Activated naive CD4-positive, alpha-beta T cell treated with anti-CD3 and anti-CD28 coated beads, Interleukin-2, amount 50 U/mL, for 16 hours (primary cell): ENCODE data around the gene TMEM150C.
"Not testable (repeated sequence)": the region's sequence is repeated elsewhere in the genome, so short reads cannot be mapped to it uniquely, and the experiment has no call there.

Source experiments
- DNase-seq: peaks from one replicate; pipeline ENCODE4 v3.0.0-alpha.2; 2020

Gene TMEM150C

DNA sequence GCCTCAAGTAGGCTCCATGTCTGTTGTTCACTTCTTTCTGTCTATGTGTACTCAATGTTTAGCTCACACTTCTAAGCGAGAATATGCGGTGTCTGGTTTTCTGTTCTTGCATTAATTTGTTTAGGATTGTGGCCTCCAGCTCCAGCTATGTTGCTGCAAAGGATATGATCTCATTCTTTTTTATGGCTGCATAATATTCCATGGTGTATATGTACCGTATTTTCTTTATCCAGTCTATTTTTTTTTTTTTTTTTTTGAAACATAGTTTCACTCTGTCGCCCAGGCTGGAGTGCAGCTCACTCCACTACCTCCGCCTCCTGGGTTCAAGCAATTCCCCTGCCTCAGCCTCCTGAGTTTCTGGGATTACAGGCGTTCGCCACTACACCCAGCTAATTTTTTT is 5.7 kb upstream of the TMEM150C start:
- DNase-seq, result no peak

DNA sequence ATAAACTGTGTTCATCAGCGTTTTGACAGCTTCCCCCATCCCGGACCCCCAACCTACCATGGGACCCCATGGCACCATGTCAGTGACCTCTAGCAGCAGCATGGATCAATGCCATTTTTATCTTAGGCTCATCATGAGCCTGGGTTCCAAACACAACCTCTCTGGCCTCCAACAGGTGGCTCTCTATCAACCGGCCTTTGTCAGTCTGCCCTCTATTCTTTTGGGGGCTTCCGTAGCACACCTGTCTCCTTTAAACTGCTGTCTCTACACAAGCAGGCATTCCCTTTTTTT is 721 bp upstream of the TMEM150C start:
- DNase-seq, result no peak

DNA sequence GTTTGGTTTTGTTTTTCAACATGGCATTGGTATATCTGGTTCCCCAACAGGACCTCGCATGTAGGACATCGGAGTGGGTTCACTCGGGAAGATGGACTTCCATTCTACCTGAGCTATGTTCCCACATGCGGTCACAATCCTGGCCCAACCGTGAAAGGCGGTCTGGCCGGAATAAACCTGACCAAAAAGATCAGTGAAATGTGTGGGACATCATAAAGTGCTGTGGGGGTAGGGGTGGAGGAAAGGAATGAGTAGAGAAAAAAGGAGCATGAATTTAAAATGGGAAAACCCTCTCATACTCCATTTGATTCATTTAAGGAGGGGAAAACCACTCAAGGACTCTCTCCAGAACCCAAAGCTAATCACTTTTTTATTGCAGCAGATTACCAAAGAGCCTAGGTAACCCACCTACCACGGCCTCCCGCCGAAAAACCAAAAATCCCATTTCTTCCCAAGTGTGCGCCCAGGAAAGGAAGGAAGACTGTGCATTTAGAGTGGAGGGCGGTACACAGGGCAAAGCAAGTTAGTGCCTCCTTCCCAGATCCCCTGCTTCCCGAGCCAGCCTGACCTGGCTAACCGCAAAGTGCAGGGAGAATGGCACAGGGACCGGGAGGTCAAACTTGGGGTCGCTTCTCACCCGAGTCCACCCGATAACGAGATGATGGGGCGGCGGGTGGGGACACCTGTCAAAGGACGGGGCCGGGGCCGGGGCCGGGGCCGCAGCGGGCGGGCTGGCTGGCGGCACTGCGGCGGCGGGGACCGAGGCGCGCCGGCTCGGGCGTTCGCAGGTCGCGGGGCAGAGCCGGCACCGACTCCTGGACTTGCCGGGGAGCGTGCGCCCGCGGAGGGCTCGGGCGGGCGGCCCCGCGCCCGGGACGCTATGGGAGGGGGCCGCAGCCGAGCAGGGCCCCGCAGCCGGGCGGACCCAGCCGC is 669 bp downstream of the TMEM150C start:
- DNase-seq, result no peak

DNA sequence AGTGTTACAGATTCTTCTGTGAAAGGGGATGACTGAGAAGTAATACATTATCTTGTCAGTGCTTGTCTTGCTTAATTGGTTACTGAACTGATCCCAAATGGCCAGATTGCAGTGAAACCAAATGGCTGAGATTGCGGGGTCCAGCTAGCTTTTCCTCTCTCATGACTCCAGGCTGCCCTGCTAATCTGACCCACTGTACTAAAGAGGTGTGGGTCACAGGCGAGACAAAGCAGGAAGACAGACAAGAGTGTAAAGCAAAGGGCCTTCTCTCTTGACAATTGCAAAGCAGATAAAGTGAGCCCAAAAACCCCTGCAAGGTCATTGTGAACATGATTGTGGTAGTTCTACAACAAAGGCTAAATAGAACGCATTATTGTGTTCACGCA is 2.1 kb downstream of the TMEM150C start:
- DNase-seq, result no peak

DNA sequence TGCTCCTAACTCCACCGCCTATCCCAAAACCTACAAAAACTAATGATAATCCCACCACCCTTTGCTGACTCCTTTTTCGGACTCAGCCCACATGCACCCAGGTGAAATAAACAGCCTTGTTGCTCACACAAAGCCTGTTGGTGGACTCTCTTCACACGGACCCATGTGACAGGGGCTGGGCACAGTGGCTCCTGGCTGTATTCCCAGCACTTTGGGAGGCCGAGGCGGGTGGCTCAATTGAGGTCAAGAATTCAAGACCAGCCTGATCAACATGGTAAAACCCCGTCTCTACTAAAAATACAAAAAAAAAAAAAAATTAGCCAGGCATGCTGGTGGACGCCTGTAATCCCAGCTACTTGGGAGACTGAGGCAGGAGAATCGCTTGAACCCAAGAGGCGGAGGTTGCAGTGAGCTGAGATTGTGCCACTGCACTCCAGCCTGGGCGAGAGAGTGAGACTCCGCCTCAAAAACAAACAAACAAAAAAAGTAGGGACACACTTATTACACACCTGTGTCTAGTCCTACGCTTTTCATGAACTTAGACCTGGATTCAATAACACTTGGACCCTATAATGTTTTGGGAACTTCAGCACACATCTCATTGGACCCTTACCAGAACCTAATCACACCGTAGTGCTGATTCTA is 2.6 kb downstream of the TMEM150C start:
- DNase-seq, result not testable (repeated sequence)

DNA sequence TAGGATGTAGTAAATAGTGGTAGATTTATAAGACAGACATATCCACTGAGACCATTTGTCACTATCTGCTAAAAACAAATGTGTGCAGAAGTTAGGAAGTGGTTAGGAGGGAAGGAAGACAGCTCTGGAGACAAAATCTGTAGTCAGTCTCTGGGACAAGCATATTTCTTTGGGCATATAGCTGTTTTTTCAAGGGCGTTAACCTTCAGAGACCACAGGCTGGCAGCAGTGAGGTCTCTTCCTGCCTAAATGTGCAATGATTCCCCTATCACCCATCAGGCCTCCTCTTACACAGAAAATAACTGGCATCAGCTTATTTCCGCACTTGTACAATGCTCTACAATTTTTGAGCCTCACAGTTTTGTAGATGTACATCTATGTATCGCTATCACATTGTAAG is 6.5 kb downstream of the TMEM150C start:
- DNase-seq, result no peak

DNA sequence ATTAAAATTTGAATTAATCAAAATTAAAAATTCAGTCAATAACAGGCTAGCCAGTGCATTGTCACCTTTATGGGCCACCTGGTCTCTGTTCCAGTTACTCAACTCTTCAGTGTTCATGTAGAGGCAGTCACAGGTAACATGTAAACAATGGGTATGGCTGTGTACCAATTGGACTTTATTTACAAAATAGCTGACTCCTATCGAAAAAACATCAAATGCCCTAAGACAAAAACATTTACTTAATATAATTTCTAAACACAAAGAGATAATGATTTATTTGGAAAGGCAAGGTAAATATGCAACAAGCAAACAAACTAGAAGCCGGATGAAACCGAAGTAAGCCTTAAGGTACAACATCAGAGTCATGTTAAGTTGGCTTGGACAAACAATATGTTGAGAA is 8.8 kb downstream of the TMEM150C start:
- no peak for DNase-seq

DNA sequence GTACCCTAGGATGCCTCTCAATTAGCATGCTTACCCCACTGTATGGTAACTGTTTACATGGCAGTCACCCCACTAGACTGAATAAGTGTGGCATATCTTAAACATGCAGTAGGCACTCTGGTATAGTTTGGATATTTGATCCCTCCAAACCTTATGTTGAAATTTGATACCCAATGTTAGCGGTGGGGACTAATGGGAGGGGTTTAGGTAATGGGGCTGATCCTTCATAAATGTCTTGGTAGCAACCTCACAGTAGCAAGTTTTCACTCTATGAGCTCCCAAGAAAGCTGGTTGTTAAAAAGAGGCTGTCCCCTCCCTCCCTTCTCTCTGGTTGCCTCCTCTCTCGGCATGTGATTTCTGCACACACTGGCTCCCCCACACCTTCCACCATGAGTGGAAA is 10.1 kb downstream of the TMEM150C start:
- no peak for DNase-seq

DNA sequence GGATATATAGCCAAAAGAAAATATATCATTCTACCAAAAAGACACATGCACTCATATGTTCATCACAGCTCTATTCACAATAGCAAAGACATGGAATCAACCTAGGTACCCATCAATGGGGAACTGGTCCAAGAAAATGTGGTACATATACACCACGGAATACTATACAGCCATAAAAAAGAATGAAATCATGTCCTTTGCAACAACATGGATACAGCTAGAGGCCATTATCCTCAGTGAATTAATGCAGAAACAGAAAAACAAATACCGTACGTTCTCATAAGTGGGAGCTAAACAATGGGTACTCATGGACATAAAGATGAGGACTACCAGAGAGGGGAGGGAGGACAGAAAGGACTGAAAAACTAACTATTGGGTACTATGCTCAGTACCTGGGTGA is 13.9 kb downstream of the TMEM150C start:
- DNase-seq, result not testable (repeated sequence)

DNA sequence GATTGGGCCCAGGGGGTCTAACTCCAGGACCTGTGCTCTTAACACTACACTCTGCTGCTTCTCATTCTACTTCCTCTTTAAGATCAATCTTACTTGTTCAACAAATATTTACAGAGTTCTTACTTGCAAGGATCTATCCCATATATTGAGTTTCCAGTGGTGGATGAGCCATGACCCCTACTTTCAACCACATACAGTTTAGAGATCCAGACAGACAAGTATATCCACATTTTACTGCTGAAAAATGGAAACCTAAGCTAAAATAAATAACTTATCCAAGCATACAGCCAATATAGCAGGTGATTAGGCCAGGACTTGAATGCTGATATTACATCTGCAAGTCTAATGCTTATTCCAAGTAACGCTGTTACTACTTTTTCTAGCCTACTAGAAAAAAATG is 18.7 kb downstream of the TMEM150C start:
- no peak for DNase-seq

DNA sequence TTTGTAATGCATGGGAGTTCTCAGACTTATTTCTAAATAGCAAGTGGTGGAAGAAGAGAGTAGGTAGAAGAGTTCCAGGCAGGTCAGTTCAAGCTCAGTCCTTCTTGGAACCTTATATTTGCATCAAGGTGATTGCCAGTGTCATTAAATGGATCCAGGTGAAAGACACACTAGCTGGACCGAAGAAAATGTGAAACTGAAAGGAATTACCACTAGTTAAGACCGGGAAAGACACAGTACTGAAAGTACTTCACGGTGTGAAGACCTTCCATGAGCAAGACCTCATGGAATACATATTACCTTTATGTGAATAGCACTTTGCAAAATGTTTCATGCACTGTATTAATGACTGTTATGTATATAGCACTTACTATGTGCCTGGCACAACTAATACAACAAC is 19.1 kb downstream of the TMEM150C start:
- no peak for DNase-seq

DNA sequence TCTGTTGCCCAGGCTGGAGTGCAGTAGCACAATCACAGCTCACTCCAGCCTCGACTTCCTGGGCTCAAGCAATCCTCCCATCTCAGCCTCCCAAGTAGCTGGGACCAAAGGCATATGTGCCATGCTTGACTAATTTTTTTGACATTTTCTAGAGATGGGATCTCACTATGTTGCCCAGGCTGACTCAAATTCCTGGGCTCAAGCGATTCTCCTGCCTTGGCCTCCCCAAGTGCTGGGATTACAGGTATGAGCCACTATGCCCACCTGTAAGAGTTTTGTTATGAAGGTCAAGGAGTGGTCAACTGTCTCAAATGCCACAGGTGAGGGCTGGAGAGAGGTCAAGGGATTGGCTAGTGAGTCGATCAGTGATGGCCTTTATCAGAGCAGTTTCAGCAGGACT is 32.5 kb downstream of the TMEM150C start:
- DNase-seq, result no peak

DNA sequence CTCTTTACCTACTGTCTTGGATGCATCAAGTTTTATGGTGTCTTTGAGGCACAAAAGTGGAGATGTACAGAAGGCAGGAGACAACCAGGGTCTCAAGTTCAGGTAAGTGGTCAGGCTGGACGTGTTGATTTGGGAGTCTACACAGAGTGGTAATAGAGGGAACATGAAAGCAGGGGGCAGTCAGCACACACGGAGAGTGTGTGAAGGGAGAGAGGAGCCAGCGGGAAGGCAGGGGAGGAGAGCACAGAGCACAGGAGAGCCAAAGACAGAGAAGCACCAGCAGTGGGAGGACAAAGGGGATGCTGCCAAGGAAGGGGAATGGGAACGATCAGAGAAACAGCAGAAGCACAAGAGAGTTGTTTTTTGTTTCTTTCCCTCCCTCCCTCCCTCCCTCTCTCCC is 32.9 kb downstream of the TMEM150C start:
- DNase-seq, result no peak

DNA sequence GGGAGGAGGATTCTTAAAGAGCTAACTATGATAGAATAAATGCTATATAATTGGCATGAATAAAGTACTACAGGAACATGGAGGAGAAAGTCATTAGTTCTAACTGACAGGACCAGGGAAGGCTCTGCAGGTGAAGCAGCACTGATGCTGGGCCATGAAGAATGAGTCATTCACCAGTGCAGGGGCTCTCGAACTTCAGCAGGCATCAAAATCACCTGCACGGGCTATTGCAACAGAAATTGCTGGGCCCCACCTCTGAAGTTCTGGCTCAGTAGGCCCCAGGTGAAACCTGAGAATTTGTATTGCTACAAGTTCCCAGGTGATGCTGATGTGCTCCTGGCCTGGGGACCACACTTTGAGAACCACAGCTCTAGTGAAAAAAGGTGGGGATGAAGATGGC is 33.7 kb downstream of the TMEM150C start:
- DNase-seq, result no peak

DNA sequence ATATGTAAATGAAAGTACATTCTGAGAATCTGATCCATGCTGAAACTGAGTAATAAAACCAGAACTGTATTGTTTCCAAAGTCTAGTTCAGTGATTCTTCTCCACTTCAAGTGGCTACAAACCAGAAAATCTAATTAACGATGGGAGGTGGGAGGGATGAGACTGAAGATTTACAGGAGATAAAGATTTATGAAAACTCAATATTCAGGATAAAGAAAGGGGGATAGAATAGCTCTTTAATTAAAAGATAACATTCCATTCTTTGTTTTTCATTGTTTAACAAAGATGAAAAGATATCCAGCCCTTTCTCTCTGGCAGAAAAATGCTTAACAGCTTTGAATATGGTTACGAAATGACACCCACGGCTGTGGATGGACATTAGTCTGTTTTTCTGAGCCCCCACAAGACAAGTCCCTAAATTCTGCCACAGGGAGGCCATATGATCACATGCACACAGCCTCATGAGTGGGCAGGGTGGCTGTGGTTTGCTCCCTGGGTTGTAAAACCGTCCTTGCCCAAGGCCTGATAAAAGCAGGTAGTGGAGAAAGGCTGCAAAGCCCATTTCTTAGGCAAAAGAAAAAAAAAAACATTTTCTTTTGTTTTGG is 36.4 kb downstream of the TMEM150C start:
- DNase-seq, result no peak

DNA sequence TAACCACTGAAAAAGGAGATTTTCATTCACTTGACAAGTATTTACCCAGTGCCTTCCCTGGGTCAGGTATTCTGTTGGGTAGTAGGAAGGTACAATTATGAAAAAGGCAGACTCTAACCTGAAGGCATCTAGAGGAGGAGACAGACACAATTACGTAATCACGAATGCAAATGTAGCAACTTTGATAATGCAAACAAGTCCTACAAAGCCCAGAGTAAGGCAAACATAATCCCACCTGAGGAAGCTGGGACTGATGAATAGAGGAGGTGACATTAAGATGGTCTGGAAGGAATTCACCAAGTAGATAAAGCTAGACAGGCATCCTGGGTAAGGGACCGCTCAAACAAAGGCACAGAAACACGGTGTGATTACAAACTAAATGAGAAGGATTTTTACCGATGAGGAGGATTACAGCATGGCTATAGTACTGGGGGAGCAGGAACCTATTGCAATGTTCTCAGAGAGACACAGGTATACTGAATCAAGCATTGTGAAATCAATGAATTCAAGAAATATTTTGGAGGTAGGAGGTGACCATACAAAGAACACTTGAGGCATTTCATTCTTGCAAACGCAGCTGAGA is 37.1 kb downstream of the TMEM150C start:
- no peak for DNase-seq

DNA sequence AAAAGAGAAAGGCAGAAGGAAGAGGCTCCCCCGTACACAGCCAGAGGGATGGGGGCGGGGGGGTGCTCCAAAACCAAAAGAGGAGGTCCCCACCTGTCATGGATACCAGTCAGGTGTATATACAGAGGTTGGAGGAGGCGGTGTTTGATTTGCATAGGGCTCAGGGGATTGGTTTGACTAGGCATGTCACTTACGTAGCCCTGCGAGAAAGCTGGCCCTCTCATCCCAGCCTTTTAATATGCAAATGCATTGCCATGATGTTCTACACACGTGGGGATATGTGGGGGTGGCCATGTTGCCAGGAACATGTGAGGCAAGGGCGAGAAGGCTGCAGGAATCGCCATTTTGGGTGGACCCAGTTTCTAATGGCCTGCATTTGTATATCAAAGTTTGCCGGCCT is 38.6 kb downstream of the TMEM150C start:
- DNase-seq, result no peak

DNA sequence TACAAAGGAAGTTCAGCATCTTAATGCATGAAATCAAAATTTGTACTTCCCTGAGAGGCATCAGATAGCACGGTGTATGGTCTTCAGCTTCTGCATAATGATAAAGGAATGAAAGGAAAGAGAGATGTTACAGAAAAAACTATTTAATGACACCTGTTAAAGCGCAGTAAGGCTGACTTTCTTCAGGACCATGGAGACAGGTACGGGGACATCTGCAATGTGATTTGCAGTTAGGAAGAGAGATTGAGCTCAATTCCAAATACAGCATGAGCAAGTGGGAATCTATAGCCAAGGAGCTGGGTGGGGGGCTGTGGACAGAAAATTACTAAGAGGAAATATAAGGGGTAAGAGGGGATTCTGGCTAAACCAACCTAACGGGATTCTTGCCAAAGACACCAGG is 39.3 kb downstream of the TMEM150C start:
- DNase-seq, result no peak

DNA sequence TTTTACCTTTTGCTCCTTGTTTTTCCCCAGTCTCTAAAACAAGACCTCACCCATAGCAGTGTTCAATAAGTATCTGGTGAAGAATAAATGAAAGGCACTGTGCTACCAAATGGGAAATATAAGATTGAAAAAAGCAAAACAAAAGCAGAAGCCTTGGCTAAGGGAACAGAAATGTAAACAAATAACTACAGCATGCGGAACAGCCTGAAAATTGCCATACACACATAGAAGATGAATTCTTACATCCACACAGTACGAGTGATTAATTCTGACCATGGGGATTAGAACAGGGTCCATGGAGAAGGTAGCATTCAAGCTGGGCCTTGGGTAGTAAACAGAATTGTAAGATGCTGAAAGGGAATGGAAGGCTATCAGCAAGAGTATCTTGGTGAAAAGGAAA is 40.5 kb downstream of the TMEM150C start:
- DNase-seq, result no peak

DNA sequence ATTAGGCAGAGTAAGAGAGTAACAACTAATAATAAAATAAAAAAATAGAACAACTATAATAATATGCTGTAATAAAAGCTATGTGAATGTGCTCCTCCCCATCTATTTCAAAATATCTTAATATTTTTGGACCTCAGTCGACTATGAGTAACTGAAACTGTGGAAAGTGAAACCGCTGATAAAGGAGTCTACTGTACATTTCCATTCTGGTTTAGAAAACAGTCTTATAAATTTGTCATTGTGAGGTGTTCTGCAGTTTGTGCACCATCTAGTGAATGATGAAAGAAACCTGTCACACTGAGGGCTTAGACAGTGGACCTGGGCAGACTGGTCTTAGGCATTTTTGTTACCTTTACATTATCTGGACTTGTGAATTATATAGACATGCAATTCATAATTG is 42.0 kb downstream of the TMEM150C start:
- no peak for DNase-seq

DNA sequence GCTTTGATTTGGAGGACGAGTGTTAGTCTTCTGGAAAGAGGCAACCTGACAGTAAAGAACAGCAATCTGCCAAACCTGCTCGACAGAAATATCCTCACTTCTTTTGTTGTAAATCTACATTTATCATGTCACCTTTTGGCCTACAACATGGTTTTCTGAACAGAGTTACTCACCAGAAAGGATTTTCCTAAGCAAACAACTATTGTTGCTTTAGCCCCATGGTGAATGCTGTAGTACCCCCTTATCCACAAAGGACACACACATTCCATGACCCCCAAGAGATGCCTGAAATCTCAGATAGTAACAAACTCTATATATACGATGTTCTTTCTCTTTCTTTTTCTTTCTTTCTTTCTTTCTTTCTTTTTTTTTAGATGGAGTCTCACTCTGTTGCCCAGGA is 42.7 kb downstream of the TMEM150C start:
- no peak for DNase-seq

DNA sequence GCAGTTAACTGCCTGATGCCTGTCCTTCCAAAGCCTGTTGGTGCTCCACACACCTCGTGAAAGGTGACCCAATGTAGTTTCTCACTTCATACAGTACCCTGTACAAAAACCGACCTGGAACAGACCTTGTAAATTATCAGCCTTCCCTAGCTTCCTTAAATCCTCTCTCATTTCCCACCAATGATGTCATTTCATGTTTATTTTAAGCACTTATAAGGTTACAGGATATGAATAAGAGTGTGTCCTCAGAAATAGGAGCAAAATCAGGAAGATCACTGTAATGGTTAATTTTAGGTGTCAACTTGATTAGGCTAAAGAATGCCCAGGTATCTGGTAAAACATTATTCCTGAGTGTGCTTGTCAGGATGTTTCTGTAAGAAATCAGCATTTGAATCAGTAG is 44.7 kb downstream of the TMEM150C start:
- DNase-seq, result no peak

DNA sequence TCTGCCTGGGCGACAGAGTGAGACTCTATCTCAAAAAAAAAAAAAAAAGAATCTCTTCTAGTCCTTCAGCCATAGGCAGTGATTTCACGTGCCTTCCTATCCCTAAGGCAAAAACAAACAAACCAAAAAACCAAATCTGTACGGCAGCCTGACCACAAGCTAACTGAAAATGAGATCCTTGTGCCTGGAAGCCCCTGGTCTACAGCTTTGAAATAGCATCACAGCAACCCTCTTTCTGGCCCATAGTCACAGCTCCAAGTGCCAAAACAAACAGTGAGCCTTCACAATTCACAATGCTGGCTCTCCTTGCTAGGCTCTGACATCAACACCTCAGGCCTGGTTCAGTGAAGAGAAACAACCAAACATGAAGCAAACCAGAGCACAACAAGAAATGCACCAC is 46.1 kb downstream of the TMEM150C start:
- no peak for DNase-seq

DNA sequence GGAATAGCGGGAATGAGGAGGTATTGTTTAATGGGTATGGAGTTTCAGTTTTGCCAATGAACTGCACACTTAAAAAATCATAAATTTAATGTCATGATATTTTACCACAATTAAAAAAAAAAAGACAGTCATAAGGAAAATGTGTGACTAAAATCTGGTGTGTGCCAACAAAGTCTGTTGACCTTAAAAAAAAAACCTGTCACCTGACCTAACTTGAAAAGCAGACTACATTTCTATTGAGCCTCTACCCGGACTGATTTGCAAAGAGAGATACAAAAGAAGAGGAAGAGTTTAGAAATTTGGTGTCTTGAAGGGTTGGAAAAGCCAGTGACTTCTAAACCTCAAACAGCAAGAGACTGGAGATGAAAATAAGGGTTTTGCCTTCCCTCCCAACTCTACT is 48.4 kb downstream of the TMEM150C start:
- no peak for DNase-seq
